HG02759 (cell line): ENCODE results near the gene GNAL.

ENCODE experiments used
- ATAC-seq: cut with Tn5 transposase; IDR thresholded peaks from one replicate; pipeline ENCODE4 v1.9.1; 2021; ENCODE audit warnings: mild to moderate bottlenecking, moderate library complexity; ENCODE audit not compliant: unreplicated experiment

GNAL gene

DNA sequence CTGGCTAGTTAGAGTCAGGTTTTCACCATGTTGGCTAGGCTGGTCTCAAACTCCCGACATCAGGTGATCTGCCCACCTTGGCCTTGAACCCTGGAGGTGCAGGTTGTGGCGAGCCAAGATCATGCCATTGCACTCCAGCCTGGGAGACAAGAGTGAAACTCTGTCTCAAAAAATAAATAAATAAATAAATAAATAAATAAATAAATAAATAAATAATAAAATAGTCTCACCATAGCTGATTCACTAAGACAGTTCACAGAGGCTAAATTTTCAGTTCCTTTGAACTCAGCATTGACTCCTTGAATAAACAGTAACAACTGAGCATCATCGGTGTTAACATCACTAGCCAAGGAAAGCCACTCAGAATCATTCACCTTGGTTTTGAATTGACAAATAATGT is 32.7 kb downstream of the GNAL start:
- ATAC-seq = no peak

- no peak for ATAC-seq
These were observed 35.7 kb downstream of the GNAL start for GRCh38 chr18:11724781-11725180.

GRCh38 chr18:11726556-11726955 is 37.5 kb downstream of the GNAL start:
- no peak for ATAC-seq

DNA sequence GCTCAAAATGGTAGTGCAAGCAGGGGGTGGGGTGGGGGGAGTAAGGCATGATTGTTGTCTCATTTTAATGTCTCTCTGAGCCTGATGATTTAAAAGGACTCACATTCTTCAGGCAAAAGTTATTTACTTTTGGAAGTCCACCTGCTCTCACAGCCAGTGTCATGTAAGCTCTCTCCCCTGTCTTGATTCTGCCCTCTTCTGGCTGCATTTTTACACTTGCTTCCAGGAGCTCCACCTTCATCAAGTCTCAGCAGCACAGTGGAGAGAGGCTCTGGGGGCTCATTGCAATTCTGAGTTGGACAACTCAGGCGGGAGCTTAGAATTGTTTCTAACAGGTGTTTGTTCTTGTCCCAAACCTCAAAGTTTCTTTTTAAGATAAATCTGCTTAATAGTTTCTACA is 39.2 kb downstream of the GNAL start:
- no peak for ATAC-seq

GRCh38 chr18:11729556-11729955 is 40.5 kb downstream of the GNAL start:
- no peak for ATAC-seq

GRCh38 chr18:11733031-11733430 is 44.0 kb downstream of the GNAL start:
- ATAC-seq = peak; percentile 85

GRCh38 chr18:11736656-11737055 is 47.6 kb downstream of the GNAL start:
- no peak for ATAC-seq

DNA sequence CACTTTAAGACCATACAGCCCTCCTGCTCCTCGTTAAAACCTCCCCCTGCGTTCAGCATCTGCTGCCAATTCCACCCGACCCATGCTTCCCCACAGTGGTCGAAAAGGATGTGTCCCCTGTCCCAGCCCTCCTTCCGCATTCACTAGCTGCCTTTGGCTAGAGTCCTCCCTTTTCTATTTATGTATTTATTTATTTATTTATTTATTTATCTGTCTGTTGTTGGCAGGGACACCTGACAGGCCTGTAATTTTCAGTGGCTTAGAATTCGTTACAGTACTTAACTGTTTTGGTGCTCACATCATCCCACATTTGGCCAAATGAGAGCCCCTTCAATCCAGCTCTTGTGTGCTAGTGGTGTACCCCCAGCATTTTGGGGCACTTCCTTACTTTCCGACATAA is 50.8 kb downstream of the GNAL start:
- no peak for ATAC-seq

- ATAC-seq = no peak
These were observed 51.4 kb downstream of the GNAL start for GRCh38 chr18:11740461-11740860.

DNA sequence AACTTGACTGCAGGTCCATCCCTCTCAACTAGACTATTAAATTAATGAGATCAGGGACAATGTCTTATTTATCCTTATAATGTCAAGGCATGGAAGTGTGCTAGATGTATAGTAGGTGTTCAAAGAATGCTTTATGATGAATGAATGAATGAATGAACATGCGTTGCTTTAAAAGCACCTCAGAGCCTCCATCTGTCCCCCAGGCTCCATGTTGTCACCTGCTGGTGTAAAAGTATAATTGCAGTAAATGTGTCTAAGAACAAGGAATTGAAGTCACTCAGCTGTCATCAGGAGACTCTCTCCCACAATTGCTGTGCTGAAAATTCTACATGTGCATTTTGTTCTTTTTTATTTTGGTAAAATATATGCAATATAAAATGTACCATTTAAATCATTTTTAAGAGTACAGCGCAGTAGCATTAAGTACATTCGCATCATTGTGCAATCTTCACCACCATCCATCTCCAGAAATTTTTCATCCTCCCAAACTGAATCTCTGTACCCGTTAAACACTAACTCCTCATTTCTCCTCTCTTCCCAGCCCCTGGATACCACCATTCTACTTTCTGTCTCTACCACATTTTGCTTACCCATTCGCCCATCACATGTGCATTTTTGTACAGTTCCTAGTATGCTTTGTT is 52.6 kb downstream of the GNAL start:
- no peak for ATAC-seq

GRCh38 chr18:11745521-11745920 is 56.5 kb downstream of the GNAL start:
- no peak for ATAC-seq

GRCh38 chr18:11747286-11747685 is 58.2 kb downstream of the GNAL start:
- ATAC-seq = no peak

DNA sequence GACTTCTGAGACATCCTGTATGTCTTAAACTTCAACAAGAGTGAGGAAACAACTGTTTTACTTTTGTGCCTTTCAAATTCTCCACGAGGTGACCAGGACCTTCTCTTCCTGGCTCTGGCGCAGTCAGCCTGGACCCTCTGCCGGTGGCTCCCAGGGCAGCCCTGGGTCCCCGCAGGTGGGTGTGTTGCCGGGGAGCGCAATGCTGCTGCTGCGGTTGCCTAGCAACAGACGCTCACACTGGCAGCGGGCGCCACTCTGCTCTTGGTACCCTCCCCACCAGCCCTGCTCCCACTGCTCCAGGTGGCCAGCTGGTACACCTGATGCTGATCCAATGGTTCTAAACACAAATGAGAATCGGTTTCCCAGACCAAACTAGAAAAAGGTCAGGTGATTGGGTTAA is 58.7 kb downstream of the GNAL start:
- ATAC-seq = no peak

DNA sequence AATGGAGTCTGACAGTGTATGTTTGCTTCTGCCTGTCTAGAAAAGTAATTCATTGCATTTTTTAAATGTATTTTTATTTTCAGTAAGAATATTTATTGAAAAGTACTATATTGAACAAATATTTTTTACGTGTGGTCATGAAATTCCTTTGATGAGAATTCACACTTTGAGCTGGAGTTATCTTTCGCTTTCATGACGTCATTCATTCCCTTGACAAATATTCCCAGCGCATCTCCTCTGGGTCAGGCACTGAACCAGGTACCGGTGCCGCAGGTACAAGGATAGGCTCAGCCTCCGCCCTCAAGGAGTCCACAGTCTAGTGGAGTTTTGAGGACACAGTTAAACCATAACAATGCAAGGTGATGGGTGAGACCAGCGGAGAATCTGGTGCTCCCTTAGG is 60.2 kb downstream of the GNAL start:
- no peak for ATAC-seq

GRCh38 chr18:11750171-11750570 is 61.1 kb downstream of the GNAL start:
- ATAC-seq = no peak

DNA sequence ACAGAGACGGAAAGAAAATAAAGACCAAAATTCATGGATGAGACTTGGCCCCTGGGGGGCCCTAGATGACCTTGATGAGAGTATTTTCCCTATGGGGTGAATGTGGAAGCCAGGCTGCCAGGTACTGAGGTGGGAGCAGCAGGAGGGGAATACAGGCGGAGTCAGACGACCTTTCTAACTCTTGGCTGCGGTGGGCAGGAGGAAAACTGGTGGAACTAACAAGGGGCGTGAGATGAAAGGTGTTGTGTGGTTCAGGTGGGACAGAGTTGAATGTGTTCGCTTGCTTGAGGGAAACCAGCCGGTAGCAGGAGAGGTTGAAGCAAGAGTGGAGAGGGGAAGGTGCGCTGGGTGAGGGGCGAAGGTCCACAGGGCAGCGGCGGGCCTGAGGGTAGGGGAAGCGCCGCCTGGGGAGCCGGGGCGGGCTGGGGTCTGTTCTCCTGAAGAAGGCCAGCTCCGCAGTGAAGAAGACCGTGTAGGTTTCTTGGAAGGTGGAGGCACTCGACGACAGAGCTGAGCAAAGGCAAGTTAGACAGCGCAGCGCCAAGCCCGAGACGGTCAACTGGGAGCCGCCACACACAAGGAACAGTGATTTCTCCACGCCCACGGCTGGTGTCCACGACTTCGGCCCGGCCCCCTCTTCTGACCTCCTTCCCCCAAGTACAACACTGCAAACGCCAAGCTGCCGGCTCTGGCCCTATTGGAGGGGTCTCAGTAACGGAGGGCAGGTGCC is 61.7 kb downstream of the GNAL start:
- no peak for ATAC-seq

DNA sequence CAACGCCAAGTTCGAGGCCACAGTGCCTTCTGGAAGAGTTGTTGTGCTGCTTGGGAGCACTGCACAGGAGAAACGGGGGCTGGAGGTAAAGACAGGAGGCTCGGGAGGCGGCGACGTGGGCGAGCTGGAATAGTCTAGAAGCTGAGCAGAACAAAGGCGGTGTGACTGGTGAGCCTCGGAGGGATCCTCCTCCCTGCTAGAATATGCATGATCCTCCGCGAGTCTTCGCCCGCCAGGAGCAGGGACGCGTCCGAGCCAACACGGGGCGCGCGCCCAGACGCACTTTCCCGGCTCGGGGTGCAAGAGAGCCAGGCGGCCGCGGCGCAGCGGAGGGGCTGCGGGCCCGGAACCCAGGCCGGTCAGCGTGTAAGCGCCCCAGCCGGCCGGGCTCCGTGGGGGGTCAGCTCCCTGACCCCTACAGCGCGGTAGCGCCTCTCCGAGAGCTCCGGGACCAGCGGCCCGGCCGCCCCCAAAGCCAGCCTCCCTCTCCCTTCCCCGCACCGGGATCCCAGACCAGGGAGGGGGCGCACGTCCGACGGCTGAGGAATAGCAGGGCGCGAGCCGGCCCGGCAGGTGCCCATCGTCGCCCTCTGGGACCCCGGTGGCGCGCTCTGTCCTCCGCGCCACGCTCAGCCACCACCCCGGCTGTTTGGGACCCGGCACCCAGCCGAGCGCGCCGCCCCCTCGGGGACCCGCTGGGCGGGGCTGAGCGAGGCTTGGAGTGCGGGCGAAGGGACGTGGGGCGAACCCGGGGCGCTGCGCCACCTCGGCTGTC is 62.5 kb downstream of the GNAL start:
- ATAC-seq = no peak

DNA sequence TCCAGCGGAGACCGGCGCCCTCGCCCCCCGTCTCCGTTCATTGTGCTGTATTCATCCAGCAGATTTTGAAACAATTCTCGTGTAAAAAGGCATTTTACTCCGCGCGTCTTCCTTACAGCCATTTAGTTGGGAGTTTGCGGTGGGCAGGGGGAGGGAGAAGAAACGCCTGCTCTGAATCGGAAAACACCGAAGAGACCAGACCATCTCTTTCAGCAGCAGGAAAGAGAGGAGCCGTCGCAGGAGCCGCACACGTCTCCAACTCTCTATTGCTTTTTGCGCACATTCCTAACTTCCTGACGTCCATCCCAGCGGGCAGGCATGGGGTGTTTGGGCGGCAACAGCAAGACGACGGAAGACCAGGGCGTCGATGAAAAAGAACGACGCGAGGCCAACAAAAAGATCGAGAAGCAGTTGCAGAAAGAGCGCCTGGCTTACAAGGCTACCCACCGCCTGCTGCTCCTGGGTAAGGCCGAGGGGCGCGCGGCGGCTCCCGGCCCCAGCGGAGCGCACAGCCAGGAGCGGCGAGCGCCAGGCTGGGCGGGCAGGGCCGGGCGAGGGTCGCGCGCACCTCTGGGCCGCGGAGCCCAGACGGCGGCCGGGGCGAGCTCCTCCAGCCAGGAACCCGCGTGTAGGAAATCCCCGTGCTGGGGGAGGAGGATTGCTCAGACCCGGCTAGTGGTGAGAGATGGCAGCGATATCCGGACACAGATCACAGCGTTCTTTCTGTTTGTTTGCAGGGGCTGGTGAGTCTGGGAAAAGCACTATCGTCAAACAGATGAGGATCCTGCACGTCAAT is 63.2 kb downstream of the GNAL start:
- no peak for ATAC-seq

DNA sequence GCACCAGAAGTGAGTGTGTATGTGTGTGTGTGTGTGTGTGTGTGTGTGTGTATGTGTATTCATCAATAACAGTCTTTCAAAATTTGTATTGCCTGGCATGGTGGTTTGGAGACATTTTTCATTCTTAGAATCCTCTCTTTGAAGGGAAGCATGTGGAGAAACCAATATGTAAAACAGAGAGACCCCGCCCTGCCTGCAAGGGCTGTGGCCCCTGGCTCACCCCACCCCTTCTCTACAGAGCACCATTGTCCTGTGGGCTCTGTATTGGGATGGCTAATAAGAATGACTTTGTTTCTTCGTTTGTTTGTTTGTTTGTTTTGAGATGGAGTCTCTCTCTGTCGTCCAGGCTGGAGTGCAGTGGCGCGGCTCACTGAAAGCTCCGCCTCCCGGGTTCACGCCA is 65.9 kb downstream of the GNAL start:
- ATAC-seq = no peak

DNA sequence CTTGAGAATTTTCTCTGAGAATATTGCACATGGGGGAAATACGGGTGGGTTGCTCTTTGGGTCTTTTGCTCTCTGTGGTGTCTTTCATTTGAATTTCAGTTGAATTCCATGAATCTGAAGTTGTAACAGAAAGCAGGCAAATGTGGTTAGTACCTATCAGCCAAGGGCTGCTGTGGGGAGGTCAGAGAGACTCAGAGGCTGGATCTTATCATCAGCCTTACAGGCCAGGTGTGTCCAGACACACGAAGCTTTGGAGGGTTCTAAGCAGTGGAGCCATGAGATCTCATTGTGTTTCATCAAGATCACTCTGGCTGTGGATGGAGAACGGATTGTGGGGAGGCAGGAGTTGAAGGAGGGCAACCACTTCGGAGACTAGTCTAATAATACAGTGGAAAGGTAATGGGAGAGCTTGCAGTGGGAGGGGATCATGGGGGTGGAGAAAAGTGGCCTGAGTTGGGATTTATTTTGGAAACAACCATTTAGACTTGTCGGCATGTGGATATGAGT is 68.1 kb downstream of the GNAL start:
- no peak for ATAC-seq

DNA sequence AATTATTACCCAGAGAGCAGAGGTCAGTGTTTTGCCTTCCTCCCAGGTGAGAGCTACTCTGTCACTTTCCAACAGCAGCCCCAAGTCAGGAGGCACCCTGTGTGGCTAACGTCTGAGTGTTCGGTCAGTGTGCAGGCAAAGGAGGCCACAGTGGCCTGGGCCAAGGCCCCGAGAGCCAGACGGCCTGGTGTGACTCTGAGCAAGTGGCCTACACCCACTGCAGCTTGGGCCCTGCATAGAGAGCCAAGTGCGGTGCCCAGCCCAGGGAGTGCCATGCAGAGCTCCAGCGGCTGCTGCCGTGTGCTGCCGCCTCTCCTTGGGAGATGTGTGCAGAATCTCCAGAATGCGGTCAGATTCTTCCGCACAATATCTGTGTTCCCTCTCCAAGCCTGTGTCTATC is 70.4 kb downstream of the GNAL start:
- no peak for ATAC-seq
